Measurements from ENCODE around the gene PPP1R3C. TPM values are rescaled to one million over a fixed set of nuclear protein-coding genes. Genes with fewer than 3 reads are reported as not detected.

The PPP1R3C gene
- total and polyA plus RNA-seq, 2 of the 4 experiments (the other 2 are of a cell fraction) = 17.4 to 62.9 TPM

- Histone ChIP-seq H3K9me1 (ENCODE audit: insufficient read depth, low read length) (peaks cover 26% of the 10 kb centered on the region), H3K27me3 (ENCODE audit: control insufficient read depth, insufficient read depth, low read length) (no peaks in the 10 kb centered on the region), H2BK20ac (ENCODE audit: low read depth, low read length) (peak overlapping the region; percentile 99), H3K4me1 (ENCODE audit: control insufficient read depth, insufficient read depth, low read length) (peaks cover 31% of the 10 kb centered on the region), H2BK120ac (ENCODE audit: low read depth, low read length) (peak overlapping the region; percentile 99), H3K27ac (ENCODE audit: insufficient read depth, low read length) (peak overlapping the region; percentile 93), H3K36me3 (ENCODE audit: control insufficient read depth, insufficient read depth, low read length) (no peaks in the 10 kb centered on the region), H3K56ac (ENCODE audit: extremely low read depth, insufficient read depth, low read length) (peak overlapping the region; percentile 99), H3K4me2 (ENCODE audit: low read depth, low read length) (no peak overlapping the region), H2AFZ (replicated peaks; ENCODE audit: low read length, poor library complexity) (peak overlapping the region; percentile 38), H3K18ac (ENCODE audit: low read depth, low read length) (peak overlapping the region; percentile 98), H4K91ac (ENCODE audit: insufficient read depth, low read depth, low read length) (peak overlapping the region; percentile 100), H3K9me3 (ENCODE audit: control insufficient read depth, insufficient read depth, low read length) (no peaks in the 10 kb centered on the region), H3K79me1 (ENCODE audit: low read depth in 1 of 2, low read length in 2 of 2) (peaks cover 0 to 10% of the 10 kb centered on the region in 2 experiments; a peak in 2 of 4 replicates), H2AK9ac (replicated peaks; ENCODE audit: low read depth, low read length, poor library complexity) (peak overlapping the region; percentile 43), H2BK15ac (ENCODE audit: low read depth, low read length) (peak overlapping the region; percentile 100; the same call in 2 of the 3 replicates), H4K5ac (ENCODE audit: low read depth, low read length) (peak overlapping the region; percentile 95), H3K9ac (ENCODE audit: low read depth, low read length) (no peak overlapping the region), H3K4ac (ENCODE audit: low read depth, low read length) (peak overlapping the region; percentile 99), H4K8ac (ENCODE audit: low read depth in 2 of 2, low read length in 2 of 2) (peak overlapping the region; percentile 96 to 98), H3K23ac (ENCODE audit: low read depth, low read length) (peak overlapping the region; percentile 99; the same call in 1 of the 2 replicates), H2AK5ac (ENCODE audit: low read depth, low read length) (peak overlapping the region; percentile 92), H3K14ac (replicated peaks; ENCODE audit: low read depth, low read length) (peak overlapping the region; percentile 99), H2BK5ac (ENCODE audit: low read depth, low read length, poor library complexity, severe bottlenecking) (peak overlapping the region; percentile 98), H3K4me3 (ENCODE audit: insufficient read depth, low read depth, low read length) (no peak overlapping the region), H4K20me1 (ENCODE audit: insufficient read depth, low read length) (no peaks in the 10 kb centered on the region)
- TF ChIP-seq RFX5 (IDR thresholded peaks at IDR 0.05; ENCODE audit: low read depth, low read length) (no peak), ELK1 (IDR thresholded peaks at IDR 0.05; ENCODE audit: borderline replicate concordance, low read depth, low read length) (no peak), SMC3 (IDR thresholded peaks at IDR 0.05; ENCODE audit: low read depth, low read length) (no peak), CTCF (conservative IDR thresholded peaks at IDR 0.05; ENCODE audit: low read depth, low read length) (no peak), CEBPB (IDR thresholded peaks at IDR 0.05; ENCODE audit: low read depth, low read length) (no peak), MAFK (IDR thresholded peaks at IDR 0.05; ENCODE audit: low read depth, low read length) (no peak), MXI1 (IDR thresholded peaks at IDR 0.05; ENCODE audit: borderline replicate concordance, low read depth, low read length) (no peak), BHLHE40 (IDR thresholded peaks at IDR 0.05; ENCODE audit: low read depth, low read length) (no peak), RAD21 (IDR thresholded peaks at IDR 0.05; ENCODE audit: low read length) (no peak), POLR2A (IDR thresholded peaks at IDR 0.05; ENCODE audit: low read depth, low read length) (no peak), NFE2L2 (IDR thresholded peaks at IDR 0.05; ENCODE audit: low read depth, low read length) (no peak), CHD1 (IDR thresholded peaks at IDR 0.05; ENCODE audit: low read depth, low read length) (no peak), MAZ (IDR thresholded peaks at IDR 0.05; ENCODE audit: borderline replicate concordance, low read depth, low read length) (no peak), USF2 (IDR thresholded peaks at IDR 0.05; ENCODE audit: low read depth, low read length) (no peak), RCOR1 (IDR thresholded peaks at IDR 0.05; ENCODE audit: insufficient replicate concordance, low read length) (no peak)
- 44% methylated on average over 3 of the region's 5 CpGs; no CpG with 5 or more reads in 1 of the 2 experiments for WGBS, 2 experiments (ENCODE audit: extremely low coverage in 2 of 2, insufficient read length in 1 of 2)
- no TSS peak for BruUV-seq (replicated peaks)
- dilution Hi-C loops (cut with HindIII; ENCODE audit: low sequenced_read_pairs, unreplicated experiment) (no loop called here), intact Hi-C loops (cut with micrococcal nuclease) (no loop called here), in situ Hi-C loops (cut with MboI; ENCODE audit: low sequenced_read_pairs) (no loop called here)
- ChIA-PET POLR2A (ENCODE audit: unreplicated experiment) (no interaction called here), CTCF (no interaction called here)
- DNase-seq (no peak), ATAC-seq (ENCODE audit: low read depth) (no peak)
Measured at GRCh38 chr10:91607646-91608403, 25.0 kb downstream of the PPP1R3C start.
